ENCODE results near the gene CDC25A.
A peak's percentile ranks its signal among the peaks of the same experiment; 100 is the strongest.
"Not testable (repeated sequence)": the region's sequence is repeated elsewhere in the genome, so short reads cannot be mapped to it uniquely, and the experiment has no call there.

The CDC25A gene

GRCh38 chr3:48140936-48141603, 47.1 kb downstream of the CDC25A start:
- no peak for DNase-seq

GRCh38 chr3:48140336-48140757, 47.9 kb downstream of the CDC25A start:
- DNase-seq, result no peak

- no peak for DNase-seq
Observed at GRCh38 chr3:48137425-48137999, 50.7 kb downstream of the CDC25A start.

- DNase-seq, result peak; percentile 24
Observed at GRCh38 chr3:48135552-48136495, 52.4 kb downstream of the CDC25A start.

GRCh38 chr3:48130321-48130904, 57.8 kb downstream of the CDC25A start:
- DNase-seq, result peak; percentile 84

- peak; percentile 20 for DNase-seq
Observed at GRCh38 chr3:48129921-48130320, 58.3 kb downstream of the CDC25A start.

- DNase-seq, result no peak
Observed at GRCh38 chr3:48128774-48129173, 59.4 kb downstream of the CDC25A start.

- no peak for DNase-seq
Observed at GRCh38 chr3:48125886-48126622, 62.2 kb downstream of the CDC25A start.

- DNase-seq, result peak; percentile 40
Observed at GRCh38 chr3:48125013-48125705, 63.1 kb downstream of the CDC25A start.

GRCh38 chr3:48123346-48123745, 64.9 kb downstream of the CDC25A start:
- no peak for DNase-seq

- no peak for DNase-seq
Observed at GRCh38 chr3:48122504-48122903, 65.7 kb downstream of the CDC25A start.

GRCh38 chr3:48120223-48120622, 68.0 kb downstream of the CDC25A start:
- no peak for DNase-seq

GRCh38 chr3:48119505-48120193, 68.6 kb downstream of the CDC25A start:
- DNase-seq, result peak; percentile 13

GRCh38 chr3:48118928-48119327, 69.3 kb downstream of the CDC25A start:
- no peak for DNase-seq

GRCh38 chr3:48118322-48118721, 69.9 kb downstream of the CDC25A start:
- no peak for DNase-seq

GRCh38 chr3:48112813-48113212, 75.4 kb downstream of the CDC25A start:
- DNase-seq, result peak; percentile 35

GRCh38 chr3:48112108-48112791, 76.0 kb downstream of the CDC25A start:
- DNase-seq, result not testable (repeated sequence)

GRCh38 chr3:48110463-48110862, 77.8 kb downstream of the CDC25A start:
- no peak for DNase-seq

- DNase-seq, result no peak
Observed at GRCh38 chr3:48107227-48107626, 81.0 kb downstream of the CDC25A start.

Data from fibroblast of skin of abdomen (primary cell).